ENCODE results near the gene P2RY13.
A peak's percentile ranks its signal among the peaks of the same experiment; 100 is the strongest.

Gene P2RY13

DNA sequence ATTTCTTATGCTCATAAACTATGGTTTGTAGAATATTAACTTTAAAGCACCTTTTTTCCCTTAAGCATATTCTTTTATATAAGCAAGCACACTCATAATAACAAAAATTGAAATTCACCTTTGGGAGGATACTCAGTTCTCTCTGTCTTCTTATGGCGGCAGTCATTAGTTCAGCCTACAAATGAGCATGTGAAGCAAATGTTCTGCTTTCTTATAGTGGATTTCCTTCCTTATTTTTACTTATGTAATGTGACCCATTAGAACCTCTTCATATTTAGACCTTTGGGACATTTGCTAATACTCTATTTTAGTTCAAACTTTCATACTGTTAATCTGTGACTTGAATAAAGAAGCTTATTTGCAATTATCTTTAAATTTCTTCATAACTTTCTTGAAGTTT, at the start of gene P2RY13:
Gene P2RY13 (minus strand): TSS at position 187 of the 400 bp plus-strand sequence. CDS start 21 bp downstream, at position 166.
- DNase-seq: no peak

- DNase-seq: no peak
Observed at GRCh38 chr3:151377768-151378385, 48.5 kb upstream of the P2RY13 start.

DNA sequence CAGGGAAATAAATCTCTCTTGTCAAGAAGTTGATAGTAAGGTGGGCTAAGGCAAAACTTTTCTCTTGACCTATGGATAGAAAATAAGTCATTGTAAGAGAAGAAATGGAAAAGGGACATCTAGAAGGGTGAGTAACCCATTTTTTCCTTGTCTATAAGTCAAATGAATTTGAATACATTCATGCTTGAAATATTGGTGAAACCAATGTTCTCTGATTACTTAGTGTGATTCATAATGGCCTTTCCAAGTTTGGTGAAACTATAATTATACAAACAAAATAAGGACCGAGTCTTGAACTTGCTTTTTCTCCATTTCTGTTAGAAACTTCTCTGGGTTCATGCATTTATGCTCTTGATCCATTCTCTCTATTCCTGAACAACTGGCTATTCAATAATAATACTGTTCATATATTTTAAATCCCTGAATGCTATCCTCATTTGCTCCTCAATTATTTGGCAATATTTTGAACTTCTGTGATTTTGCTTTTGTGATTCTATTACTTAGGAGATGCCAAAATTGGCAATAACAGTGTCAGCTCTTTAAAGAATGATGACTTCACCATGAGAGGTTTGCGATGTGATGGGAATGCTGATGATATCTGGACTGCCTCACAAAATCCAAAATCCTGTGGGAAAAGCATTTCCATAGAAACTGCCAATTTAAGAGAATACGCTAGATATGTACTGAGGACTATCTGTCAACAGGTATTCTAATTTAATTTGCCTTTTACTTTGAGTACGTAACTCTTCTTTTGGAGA, 42.9 kb upstream of the P2RY13 start:
- DNase-seq: no peak

GRCh38 chr3:151371526-151371925, 42.2 kb upstream of the P2RY13 start:
- no peak for DNase-seq

GRCh38 chr3:151367448-151367847, 38.1 kb upstream of the P2RY13 start:
- DNase-seq: no peak

DNA sequence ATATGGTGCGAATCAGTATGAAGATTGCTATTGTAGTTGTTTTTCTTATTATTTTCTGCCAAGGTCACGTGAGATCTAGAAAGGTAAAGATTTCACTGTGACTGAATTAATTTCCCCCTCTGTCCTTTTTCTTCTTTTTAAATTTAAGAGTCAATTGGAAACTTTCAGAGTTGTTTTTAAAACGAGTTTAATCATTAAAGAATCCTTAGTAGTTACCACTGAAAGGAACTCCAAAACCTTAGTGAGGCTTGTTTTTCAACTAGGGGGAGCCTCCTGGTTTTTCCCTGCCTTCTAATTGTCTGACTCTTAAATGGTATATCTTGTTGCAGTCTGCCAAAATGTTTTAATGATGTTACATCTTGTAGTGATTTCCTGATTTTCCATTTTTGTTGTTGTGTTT, 37.6 kb upstream of the P2RY13 start:
- DNase-seq: no peak

- no peak for DNase-seq
Observed at GRCh38 chr3:151362751-151363174, 33.4 kb upstream of the P2RY13 start.

- no peak for DNase-seq
Observed at GRCh38 chr3:151357463-151357850, 28.1 kb upstream of the P2RY13 start.

- no peak for DNase-seq
Observed at GRCh38 chr3:151356794-151357462, 27.6 kb upstream of the P2RY13 start.

DNA sequence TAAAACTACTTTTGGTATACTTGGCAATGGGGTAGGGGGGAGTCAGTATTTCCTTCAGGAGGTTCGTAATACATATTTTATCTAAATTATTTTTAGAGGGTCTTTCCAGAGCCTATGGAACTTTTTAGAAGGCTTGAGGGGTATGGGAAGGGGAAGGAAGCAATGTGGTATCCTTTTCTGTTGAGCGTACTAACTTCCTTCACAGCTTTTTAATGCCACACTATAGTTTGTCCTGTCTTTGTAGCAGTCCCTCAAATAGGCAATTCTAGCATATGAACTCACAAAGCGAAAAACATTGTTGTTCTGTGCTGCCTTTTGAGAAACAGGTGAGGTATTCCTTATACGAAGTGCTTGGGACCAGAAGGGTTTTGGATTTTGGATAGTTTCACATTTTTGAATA, 22.3 kb upstream of the P2RY13 start:
- no peak for DNase-seq

- DNase-seq: no peak
Observed at GRCh38 chr3:151351219-151351618, 21.9 kb upstream of the P2RY13 start.

DNA sequence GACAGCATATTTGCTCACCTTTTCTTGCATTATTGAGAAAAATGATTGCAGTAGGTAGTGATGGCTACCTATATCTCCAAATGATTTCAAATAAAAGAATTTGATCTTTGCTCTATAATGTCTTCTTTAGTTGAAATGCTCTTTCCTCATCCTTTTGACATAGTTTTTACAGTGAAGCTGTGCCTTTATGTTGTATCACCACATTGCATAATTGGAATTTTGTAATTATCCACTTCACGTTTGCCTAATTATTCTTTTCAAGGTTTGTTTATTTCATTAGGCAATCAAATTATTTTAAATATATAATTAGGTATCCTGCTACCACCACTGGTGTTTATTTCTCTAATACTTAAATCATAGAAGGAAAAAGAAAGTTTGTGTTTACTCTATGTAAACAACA, 21.3 kb upstream of the P2RY13 start:
- no peak for DNase-seq

- DNase-seq: no peak
Observed at GRCh38 chr3:151347432-151347831, 18.1 kb upstream of the P2RY13 start.

DNA sequence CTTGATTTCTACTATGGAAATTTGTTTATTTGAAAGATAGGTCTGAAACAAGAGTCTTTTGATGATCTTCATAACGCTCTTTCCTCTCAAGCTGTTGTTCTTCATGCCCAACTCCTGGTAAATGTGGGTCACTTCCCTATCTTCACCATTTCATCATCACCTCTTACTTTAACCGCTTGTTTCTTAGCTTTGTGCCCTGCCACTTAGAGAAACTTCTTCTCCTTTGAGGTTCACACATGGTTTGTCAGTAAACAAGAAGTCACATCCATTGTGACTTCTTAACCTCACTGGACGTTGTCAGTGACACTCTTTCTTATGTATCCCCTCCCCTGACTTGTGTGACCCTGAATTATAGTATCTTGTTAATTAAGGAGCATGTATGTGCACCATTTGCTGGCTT, 16.9 kb upstream of the P2RY13 start:
- no peak for DNase-seq

GRCh38 chr3:151345859-151346258, 16.5 kb upstream of the P2RY13 start:
- no peak for DNase-seq

GRCh38 chr3:151331696-151332095, 2.3 kb upstream of the P2RY13 start:
- no peak for DNase-seq

DNA sequence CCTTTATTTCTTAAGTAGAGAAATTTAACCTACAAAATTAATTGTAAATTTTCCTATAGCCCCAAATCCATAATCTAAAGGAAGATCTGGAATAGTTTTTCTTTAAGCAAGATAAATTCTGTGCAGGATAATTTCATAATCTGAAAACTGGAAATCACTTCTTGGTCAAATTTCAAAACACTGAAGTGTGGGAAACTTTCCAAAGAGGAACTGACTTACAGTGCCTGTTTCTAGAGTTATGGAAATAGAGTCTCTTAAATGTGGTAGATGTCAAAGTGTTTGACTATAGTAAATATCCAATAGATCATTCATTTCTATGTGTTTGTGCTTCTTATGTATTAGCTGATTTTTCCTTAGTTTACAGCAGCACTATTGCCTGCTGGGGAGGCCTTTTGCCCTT, 1.6 kb upstream of the P2RY13 start:
- no peak for DNase-seq

- no peak for DNase-seq
Observed at GRCh38 chr3:151330379-151330778, 1.0 kb upstream of the P2RY13 start.

DNA sequence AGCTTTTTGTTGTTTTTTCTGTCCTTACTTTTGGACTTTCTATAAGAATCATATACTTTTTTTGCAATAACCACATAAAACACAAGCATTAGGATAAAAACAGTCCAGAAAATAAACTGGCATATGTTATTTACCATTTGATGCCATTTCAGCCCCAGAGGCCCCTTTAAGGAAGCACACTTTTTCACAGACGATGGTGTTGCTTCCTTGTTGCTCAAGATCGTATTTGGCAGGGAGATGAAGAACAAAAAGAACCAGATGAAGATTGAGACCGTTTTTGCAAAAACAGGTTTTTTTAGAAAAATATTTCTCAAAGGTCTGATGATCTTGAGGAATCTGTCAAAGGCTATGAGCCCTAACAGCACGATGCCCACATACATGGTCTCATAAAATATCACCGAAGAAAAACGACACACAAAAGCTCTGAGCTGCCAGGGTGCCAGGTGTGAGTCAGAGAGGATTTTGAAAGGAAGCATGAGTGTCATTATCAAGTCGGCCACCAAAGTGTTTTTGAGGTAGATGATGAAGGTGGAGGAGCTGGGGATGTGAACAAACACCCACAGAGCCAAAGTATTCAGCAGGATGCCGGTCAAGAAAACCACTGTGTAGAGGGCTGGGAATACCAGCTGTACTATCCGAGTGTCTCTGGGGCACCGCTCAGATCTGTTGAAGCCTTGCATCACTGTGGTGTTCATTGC, 902 bp downstream of the P2RY13 start:
- peak; percentile 35 for DNase-seq

DNA sequence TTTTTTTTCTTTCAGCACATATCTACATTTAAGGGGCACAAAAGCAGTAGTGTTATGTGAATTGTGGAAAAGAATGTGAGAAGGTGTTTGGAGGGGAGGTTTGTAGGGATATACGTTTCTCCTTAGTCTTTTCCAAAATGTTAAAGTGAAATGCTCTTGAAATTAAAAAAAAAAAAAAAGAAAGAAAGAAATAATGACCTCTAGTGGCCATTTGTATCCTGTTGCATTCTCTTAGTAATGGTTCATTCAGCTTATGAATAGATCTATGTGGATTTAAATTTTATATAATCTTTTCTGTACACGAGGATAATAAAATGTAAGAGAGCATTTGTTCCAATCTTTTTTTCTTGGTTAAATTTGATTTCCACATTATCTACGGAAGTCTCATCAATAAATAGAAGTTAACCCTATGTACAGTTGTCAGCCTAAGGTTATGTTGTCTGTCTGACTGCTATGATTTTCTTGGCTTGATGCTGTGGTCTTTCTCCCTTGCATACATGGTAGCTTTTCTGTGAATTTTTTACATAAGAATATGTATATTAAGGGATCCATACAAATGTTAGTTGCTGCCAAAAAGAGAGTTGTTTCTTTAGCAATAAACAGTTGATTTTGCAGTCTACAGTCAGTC, 1.7 kb downstream of the P2RY13 start:
- no peak for DNase-seq

DNA sequence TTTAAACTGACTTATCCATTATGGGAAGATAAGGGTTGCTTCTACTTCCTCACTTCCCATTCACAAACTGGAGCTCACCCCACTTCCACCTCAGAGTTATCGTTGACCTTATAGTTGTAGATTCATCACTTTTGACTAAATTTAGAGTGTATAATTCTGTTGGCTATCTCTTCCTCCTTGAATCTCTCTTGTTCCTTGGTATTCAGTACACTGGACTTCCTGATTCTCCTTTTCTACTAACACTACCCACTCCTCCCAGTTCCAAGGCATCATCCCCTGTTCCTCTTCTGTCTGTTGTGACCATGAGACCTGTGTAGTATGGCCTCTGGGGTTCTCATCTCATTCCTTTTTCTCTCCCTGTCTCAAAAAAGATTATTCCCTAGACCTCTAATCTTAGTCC, 6.8 kb downstream of the P2RY13 start:
- no peak for DNase-seq

GRCh38 chr3:151321526-151321925, 7.8 kb downstream of the P2RY13 start:
- no peak for DNase-seq

- DNase-seq: no peak
Observed at GRCh38 chr3:151320131-151320530, 9.2 kb downstream of the P2RY13 start.

Data from stimulated activated CD4-positive, alpha-beta T cell treated with anti-CD3 and anti-CD28 coated beads, Interleukin-15, amount 100 ng/mL, for 24 hours (primary cell).